SK-N-SH (cell line): ENCODE measurements around the gene FHOD3.

Source experiments
- TAF1 ChIP-seq: IDR thresholded peaks from 2 replicates; pipeline ENCODE4 v1.6.1; 2012; ENCODE audit warnings: low read depth, mild to moderate bottlenecking, low read length, moderate library complexity, borderline replicate concordance
- TF ChIP-seq, protein P1 (sequence below): fragments of 200-600 bp; sonication (generic); IDR thresholded peaks from 2 replicates; pipeline ENCODE4 v1.6.1; 2017; ENCODE audit warnings: antibody characterized with exemption, mild to moderate bottlenecking, moderate library complexity

DNA sequence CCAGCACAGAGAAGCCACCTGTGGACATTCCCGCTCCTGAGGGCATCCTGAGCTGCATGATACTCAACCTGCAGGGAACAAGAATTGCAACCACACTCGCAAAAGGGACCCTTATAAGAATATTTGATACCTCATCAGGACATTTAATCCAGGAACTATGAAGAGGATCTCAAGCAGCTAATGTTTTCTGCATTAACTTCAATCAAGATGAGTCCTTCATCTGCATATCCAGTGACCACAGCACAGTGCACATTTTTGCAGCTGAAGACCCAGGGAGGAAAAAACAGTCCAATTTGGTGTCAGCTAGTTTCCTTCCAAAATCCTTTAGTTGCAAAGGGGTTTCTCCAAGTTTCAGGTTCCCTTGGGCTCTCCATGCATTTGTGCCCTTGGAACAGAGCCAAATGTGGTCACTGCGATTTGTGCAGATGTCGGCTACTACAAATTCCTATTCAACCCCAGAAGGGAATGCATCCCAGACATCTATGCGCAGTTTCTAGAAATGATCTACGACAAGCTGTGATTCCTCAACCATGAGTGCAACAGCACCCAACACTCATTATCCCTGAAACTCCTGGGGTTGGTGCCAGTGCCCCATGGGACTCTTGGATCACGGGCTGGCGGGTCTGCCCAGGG, 23.3 kb upstream of the FHOD3 start:
- no peak for TF ChIP-seq TAF1
- TF ChIP-seq, protein P1, sequence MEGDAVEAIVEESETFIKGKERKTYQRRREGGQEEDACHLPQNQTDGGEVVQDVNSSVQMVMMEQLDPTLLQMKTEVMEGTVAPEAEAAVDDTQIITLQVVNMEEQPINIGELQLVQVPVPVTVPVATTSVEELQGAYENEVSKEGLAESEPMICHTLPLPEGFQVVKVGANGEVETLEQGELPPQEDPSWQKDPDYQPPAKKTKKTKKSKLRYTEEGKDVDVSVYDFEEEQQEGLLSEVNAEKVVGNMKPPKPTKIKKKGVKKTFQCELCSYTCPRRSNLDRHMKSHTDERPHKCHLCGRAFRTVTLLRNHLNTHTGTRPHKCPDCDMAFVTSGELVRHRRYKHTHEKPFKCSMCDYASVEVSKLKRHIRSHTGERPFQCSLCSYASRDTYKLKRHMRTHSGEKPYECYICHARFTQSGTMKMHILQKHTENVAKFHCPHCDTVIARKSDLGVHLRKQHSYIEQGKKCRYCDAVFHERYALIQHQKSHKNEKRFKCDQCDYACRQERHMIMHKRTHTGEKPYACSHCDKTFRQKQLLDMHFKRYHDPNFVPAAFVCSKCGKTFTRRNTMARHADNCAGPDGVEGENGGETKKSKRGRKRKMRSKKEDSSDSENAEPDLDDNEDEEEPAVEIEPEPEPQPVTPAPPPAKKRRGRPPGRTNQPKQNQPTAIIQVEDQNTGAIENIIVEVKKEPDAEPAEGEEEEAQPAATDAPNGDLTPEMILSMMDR, result no peak
